GM10266 (cell line): ENCODE measurements around the gene RAB40AL.

Experiments
- DNase-seq: peaks from one replicate; pipeline ENCODE4 v3.0.0; 2012; ENCODE audit errors: extremely low spot score
- TF ChIP-seq, protein P1 (sequence below): IDR thresholded peaks from 2 replicates; pipeline ENCODE4 v1.5.1; 2012; ENCODE audit warnings: mild to moderate bottlenecking, low read depth; ENCODE audit not compliant: control insufficient read depth, insufficient read depth; ENCODE audit errors: missing control alignments

Gene RAB40AL

DNA sequence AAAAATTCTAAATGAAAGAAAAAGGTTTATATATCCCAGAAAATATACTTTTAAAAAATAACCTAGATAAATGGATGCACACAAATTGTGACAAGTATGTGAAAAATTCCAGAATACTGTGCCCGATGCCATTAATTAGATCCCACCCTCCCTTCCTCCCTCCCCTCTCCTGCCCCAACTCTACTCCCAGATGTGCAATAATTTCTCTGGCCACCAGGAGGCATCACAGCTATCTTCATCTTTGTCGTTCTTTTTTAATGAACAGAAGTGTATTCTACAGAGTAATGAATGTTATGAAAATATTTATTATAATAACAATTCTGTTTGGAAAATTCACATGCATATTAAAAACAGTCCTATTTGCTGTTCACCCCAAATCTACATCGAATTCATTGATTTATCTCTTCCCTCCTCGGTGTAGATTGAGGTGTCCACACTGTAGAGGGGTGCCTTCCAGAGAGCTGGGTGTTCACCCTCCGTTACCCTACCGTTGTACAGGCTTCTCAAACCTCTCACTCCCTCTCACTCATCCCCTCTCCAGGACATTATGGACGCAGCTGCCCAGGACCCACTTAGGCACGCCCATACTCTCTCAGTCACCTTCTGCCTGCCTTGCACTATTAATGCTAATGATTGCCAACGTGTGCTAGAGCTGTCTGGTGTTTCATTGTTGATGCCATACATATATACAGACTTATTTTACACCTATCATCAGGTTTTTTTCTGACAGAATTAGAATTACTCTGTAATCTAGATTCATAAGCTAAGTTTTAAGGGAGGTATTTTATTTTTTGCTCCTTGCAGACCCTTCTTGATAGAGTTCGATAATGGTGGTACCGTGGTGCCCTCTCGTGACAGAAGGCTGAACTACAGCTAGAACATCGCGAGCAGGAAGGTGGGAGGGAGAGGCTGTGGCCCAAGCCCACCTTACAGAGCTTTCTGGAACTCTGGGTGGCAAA, 14.1 kb downstream of the RAB40AL start:
- DNase-seq, result no peak

DNA sequence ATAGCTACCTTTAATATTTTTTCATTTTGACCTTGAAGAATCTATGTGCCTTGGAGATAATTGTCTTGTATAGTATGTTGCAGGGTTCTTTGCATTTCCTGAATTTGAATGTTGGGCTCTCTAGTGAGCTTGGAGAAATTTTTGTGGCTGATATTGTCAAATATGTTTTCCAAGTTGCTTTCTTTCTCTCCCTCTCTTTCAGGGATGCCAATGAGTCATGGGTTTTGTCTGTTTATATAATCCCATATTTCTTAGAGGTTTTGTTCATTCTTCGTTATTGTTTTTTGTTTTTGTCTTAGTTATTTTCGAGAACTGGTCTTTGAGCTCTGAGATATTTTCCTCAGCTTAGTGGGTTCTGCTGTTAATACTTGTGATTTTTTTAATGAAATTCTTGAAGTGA, 20.7 kb downstream of the RAB40AL start:
- no peak for DNase-seq
- TF ChIP-seq, protein P1, sequence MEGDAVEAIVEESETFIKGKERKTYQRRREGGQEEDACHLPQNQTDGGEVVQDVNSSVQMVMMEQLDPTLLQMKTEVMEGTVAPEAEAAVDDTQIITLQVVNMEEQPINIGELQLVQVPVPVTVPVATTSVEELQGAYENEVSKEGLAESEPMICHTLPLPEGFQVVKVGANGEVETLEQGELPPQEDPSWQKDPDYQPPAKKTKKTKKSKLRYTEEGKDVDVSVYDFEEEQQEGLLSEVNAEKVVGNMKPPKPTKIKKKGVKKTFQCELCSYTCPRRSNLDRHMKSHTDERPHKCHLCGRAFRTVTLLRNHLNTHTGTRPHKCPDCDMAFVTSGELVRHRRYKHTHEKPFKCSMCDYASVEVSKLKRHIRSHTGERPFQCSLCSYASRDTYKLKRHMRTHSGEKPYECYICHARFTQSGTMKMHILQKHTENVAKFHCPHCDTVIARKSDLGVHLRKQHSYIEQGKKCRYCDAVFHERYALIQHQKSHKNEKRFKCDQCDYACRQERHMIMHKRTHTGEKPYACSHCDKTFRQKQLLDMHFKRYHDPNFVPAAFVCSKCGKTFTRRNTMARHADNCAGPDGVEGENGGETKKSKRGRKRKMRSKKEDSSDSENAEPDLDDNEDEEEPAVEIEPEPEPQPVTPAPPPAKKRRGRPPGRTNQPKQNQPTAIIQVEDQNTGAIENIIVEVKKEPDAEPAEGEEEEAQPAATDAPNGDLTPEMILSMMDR, result no peak

More for the DNA sequence above, 14.1 kb downstream of the RAB40AL start:
- TF ChIP-seq, protein P1, result peak; percentile 55

DNA sequence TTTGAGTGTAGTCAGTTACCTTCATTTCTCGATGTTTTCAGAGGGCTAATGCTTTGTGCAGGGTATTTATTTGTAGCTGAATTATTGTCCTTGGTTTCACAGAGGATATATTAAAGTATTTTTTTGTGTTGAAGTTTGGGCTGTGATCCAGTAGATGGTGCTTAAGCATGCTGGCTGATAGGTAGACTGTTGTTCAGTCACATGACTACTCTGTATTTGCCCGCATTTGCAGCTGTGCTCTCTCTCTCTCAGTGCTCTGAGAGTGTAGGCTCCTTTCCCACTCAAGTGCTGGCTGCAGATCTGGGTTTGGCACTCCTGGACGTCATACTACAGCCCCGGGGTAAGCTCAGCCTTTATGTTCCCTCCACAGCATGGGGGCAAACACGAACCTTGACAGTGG, 21.7 kb downstream of the RAB40AL start:
- TF ChIP-seq, protein P1, result no peak
- no peak for DNase-seq

DNA sequence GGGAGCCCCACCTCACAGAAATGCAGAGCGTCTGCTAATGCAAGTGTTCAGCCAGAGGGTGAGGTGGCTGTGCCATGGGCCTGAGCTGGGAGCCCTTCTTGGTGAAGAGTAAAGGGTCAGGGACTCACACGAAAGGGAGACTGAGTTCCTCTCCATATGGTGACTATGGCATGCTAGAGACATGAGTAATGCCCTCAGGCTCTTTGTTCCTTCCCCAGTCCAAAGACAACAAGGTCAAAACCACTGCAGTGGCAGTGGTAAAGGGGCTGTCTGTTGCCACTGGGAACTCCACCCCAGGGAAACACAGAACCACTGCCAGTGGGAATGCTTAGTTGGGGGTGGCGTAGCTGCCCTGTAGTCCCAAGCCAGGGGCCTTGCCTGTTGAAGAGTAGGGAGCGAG, 22.4 kb downstream of the RAB40AL start:
- no peak for DNase-seq
- TF ChIP-seq, protein P1, result no peak

DNA sequence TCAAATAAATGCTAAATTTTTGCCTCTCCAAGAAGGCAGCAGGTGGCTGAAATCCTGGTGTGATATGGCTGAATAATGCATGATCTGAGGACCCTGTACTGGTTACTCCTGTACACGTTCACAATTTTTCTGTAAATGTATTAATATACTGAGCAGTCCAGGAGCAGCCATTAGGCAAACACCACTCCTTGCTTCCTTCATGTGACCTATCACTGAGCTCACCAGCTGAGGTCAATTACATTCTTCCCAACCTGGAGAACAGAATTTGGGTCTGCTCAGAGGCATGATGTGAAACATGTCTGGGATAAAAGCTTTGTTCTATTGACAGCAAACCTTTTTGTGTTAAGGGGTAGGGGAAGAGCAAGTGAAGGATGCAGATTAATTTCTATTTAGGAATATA, 26.9 kb downstream of the RAB40AL start:
- TF ChIP-seq, protein P1, result no peak
- DNase-seq, result no peak

DNA sequence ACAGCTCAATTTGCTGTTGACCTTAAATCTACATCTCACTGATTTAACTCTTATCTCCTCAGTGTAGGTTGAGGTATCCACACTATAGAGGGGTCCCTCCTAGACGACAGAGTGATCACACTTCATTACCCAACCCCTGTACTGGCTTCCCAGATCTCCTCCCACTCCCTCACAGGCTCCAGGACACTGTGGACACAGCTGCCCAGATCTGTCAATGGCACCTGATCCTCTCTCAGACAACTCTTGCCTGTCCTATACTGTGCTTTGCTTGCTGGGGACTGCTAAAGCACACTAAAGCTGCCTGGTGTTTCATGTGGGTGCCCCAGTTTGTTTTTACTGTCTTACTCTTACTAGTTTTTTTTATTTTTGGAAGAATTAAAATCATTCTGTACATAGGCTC, 27.9 kb downstream of the RAB40AL start:
- TF ChIP-seq, protein P1, result no peak
- no peak for DNase-seq

DNA sequence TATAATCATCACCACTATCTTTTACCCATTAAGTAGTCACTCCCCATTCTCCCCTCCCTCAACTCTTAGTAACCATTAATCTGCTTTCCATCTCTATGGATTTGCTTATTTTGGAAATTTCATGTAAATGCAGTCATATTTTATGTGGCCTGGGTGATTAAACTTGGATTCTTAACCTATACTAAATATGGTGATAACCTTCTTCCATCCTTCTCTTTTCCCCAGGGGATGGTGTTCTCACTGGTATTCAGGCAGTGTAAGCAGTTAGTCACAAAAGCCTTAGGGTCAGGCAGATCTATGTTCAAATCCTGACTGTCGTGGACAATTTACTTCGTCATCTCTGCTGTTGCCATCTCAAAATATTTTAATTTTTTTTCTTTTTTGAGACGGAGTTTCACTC, 29.6 kb downstream of the RAB40AL start:
- DNase-seq, result no peak
- TF ChIP-seq, protein P1, result no peak
